SK-N-MC (cell line): ENCODE results near the gene SECISBP2.

Source experiments
- EZH2 ChIP-seq: fragments of 200-600 bp; sonication (generic); IDR thresholded peaks from one replicate; pipeline ENCODE4 v1.6.1; 2017; ENCODE audit warnings: antibody characterized with exemption
- FOXP2 ChIP-seq: optimal IDR thresholded peaks from 2 replicates; pipeline ENCODE3; 2011; ENCODE audit warnings: mild to moderate bottlenecking, moderate library complexity; ENCODE audit not compliant: insufficient read depth; ENCODE audit errors: extremely low read length, control extremely low read depth
- POLR2AphosphoS5 ChIP-seq: IDR thresholded peaks from 2 replicates; pipeline ENCODE4 v1.6.1; 2012; ENCODE audit warnings: mild to moderate bottlenecking, low read depth, low read length, borderline replicate concordance

- TF ChIP-seq EZH2: no peak
- peak; percentile 95 for TF ChIP-seq POLR2AphosphoS5
- TF ChIP-seq FOXP2: peak; percentile 82
Observed at GRCh38 chr9:89310475-89311345, 7.6 kb upstream of the SECISBP2 start, which contains the start of gene CKS2.
